ENCODE measurements around the gene SCAI. TPM values are rescaled to one million over a fixed set of nuclear protein-coding genes. Genes with fewer than 3 reads are reported as not detected.

The SCAI gene
- total and polyA plus RNA-seq, 9 of the 15 experiments (the other 6 are each of a cell fraction or from before 2014, with no cell fraction given) = 0.70 to 12.4 (median 4.2) TPM

DNA sequence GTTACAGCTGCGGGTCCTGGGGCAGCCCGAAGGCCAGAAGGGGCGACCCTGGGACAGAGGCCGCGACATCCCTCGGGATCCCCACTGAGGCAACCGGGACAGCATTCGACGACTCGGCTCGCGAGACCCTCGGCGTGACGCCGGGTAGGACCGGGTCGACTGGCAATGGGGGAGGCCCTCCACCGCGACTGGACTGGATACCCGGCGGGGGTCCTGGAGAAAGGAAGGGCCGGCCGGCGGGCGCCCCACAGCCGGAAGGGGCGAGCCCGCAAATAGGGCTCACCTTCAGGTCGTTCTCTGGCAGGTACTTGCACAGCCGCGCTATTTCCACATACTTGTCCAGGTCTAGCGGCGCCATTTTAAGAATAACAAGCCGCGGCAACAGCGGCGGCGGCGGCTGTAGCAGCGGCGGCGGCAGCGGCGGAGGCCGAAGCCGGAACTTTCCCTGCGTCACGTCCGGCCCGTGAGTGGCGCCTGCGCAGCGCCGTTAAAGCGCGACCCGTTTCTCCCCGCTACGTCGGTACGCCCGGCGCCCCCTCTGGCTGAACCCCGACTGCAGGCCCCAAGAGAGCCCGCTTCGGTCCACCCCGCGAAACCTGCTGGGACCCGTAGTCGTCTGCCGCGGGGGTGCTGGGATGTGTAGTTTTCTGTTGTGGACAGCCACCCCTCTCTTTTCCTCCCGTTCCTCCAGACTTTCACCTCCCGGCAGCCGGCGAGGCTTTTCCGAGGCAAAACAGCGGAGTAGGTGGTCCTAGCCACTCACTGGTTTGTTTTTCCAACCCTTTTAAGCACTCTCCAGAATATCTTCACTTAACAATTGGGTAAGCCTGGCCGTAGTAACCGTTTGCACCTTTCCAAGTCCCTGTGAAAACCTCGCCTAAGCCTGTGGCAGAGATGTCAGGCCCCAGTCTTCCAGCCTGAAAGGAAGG, 46.3 kb upstream of the SCAI start, which contains the start of gene PPP6C (continued):
- TF ChIP-seq, protein P1, sequence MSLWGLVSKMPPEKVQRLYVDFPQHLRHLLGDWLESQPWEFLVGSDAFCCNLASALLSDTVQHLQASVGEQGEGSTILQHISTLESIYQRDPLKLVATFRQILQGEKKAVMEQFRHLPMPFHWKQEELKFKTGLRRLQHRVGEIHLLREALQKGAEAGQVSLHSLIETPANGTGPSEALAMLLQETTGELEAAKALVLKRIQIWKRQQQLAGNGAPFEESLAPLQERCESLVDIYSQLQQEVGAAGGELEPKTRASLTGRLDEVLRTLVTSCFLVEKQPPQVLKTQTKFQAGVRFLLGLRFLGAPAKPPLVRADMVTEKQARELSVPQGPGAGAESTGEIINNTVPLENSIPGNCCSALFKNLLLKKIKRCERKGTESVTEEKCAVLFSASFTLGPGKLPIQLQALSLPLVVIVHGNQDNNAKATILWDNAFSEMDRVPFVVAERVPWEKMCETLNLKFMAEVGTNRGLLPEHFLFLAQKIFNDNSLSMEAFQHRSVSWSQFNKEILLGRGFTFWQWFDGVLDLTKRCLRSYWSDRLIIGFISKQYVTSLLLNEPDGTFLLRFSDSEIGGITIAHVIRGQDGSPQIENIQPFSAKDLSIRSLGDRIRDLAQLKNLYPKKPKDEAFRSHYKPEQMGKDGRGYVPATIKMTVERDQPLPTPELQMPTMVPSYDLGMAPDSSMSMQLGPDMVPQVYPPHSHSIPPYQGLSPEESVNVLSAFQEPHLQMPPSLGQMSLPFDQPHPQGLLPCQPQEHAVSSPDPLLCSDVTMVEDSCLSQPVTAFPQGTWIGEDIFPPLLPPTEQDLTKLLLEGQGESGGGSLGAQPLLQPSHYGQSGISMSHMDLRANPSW (CRISPR knock-in tag; IDR thresholded peaks at IDR 0.05) = no peak; the same call in 1 of the 2 replicates
- no peak for TF ChIP-seq ZNF696 (CRISPR knock-in tag; conservative IDR thresholded peaks at IDR 0.05)
- peak in 1 of 2 experiments; percentile 65; a peak in 2 of 4 replicates for TF ChIP-seq ARNT (IDR thresholded peaks at IDR 0.05)
- no peak for TF ChIP-seq ZBED1 (IDR thresholded peaks at IDR 0.05)
- no peak for TF ChIP-seq ZNF324 (CRISPR knock-in tag; IDR thresholded peaks at IDR 0.05)
- TF ChIP-seq HCFC1 (IDR thresholded peaks at IDR 0.05; ENCODE audit: low read depth, low read length) = peak; percentile 98
- TF ChIP-seq, protein P2, sequence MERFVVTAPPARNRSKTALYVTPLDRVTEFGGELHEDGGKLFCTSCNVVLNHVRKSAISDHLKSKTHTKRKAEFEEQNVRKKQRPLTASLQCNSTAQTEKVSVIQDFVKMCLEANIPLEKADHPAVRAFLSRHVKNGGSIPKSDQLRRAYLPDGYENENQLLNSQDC (CRISPR knock-in tag; IDR thresholded peaks at IDR 0.05) = peak; percentile 95; the same call in 1 of the 2 replicates
- no peak; the same call in 1 of the 2 replicates for TF ChIP-seq ZNF175 (CRISPR knock-in tag; IDR thresholded peaks at IDR 0.05; ENCODE audit: low read depth)
- TF ChIP-seq THRAP3 (IDR thresholded peaks at IDR 0.05; ENCODE audit: borderline replicate concordance) = no peak
- TF ChIP-seq ZNF311 (CRISPR knock-in tag; IDR thresholded peaks at IDR 0.05) = no peak
- TF ChIP-seq, protein P3, sequence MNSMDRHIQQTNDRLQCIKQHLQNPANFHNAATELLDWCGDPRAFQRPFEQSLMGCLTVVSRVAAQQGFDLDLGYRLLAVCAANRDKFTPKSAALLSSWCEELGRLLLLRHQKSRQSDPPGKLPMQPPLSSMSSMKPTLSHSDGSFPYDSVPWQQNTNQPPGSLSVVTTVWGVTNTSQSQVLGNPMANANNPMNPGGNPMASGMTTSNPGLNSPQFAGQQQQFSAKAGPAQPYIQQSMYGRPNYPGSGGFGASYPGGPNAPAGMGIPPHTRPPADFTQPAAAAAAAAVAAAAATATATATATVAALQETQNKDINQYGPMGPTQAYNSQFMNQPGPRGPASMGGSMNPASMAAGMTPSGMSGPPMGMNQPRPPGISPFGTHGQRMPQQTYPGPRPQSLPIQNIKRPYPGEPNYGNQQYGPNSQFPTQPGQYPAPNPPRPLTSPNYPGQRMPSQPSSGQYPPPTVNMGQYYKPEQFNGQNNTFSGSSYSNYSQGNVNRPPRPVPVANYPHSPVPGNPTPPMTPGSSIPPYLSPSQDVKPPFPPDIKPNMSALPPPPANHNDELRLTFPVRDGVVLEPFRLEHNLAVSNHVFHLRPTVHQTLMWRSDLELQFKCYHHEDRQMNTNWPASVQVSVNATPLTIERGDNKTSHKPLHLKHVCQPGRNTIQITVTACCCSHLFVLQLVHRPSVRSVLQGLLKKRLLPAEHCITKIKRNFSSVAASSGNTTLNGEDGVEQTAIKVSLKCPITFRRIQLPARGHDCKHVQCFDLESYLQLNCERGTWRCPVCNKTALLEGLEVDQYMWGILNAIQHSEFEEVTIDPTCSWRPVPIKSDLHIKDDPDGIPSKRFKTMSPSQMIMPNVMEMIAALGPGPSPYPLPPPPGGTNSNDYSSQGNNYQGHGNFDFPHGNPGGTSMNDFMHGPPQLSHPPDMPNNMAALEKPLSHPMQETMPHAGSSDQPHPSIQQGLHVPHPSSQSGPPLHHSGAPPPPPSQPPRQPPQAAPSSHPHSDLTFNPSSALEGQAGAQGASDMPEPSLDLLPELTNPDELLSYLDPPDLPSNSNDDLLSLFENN (IDR thresholded peaks at IDR 0.05; ENCODE audit: low read depth in 2 of 2, low read length in 2 of 2) = 0 out of 4 replicates have a peak, but pooled peaks of 1 of the 2 experiments have one; percentile 51
- TF ChIP-seq, protein P4, sequence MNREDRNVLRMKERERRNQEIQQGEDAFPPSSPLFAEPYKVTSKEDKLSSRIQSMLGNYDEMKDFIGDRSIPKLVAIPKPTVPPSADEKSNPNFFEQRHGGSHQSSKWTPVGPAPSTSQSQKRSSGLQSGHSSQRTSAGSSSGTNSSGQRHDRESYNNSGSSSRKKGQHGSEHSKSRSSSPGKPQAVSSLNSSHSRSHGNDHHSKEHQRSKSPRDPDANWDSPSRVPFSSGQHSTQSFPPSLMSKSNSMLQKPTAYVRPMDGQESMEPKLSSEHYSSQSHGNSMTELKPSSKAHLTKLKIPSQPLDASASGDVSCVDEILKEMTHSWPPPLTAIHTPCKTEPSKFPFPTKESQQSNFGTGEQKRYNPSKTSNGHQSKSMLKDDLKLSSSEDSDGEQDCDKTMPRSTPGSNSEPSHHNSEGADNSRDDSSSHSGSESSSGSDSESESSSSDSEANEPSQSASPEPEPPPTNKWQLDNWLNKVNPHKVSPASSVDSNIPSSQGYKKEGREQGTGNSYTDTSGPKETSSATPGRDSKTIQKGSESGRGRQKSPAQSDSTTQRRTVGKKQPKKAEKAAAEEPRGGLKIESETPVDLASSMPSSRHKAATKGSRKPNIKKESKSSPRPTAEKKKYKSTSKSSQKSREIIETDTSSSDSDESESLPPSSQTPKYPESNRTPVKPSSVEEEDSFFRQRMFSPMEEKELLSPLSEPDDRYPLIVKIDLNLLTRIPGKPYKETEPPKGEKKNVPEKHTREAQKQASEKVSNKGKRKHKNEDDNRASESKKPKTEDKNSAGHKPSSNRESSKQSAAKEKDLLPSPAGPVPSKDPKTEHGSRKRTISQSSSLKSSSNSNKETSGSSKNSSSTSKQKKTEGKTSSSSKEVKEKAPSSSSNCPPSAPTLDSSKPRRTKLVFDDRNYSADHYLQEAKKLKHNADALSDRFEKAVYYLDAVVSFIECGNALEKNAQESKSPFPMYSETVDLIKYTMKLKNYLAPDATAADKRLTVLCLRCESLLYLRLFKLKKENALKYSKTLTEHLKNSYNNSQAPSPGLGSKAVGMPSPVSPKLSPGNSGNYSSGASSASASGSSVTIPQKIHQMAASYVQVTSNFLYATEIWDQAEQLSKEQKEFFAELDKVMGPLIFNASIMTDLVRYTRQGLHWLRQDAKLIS (CRISPR knock-in tag; IDR thresholded peaks at IDR 0.05) = no peak
- TF ChIP-seq, protein P5, sequence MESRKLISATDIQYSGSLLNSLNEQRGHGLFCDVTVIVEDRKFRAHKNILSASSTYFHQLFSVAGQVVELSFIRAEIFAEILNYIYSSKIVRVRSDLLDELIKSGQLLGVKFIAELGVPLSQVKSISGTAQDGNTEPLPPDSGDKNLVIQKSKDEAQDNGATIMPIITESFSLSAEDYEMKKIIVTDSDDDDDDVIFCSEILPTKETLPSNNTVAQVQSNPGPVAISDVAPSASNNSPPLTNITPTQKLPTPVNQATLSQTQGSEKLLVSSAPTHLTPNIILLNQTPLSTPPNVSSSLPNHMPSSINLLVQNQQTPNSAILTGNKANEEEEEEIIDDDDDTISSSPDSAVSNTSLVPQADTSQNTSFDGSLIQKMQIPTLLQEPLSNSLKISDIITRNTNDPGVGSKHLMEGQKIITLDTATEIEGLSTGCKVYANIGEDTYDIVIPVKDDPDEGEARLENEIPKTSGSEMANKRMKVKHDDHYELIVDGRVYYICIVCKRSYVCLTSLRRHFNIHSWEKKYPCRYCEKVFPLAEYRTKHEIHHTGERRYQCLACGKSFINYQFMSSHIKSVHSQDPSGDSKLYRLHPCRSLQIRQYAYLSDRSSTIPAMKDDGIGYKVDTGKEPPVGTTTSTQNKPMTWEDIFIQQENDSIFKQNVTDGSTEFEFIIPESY (CRISPR knock-in tag; IDR thresholded peaks at IDR 0.05) = peak; percentile 82

Data from K562 (cell line).